Measurements from ENCODE around the gene SRGAP3. TPM values are rescaled to one million over a fixed set of nuclear protein-coding genes. Genes with fewer than 3 reads are reported as not detected.

SRGAP3 gene
- total RNA-seq, 4 donors from 2014 or later, result 13.7 to 27.7 (median 18.5) TPM

DNA sequence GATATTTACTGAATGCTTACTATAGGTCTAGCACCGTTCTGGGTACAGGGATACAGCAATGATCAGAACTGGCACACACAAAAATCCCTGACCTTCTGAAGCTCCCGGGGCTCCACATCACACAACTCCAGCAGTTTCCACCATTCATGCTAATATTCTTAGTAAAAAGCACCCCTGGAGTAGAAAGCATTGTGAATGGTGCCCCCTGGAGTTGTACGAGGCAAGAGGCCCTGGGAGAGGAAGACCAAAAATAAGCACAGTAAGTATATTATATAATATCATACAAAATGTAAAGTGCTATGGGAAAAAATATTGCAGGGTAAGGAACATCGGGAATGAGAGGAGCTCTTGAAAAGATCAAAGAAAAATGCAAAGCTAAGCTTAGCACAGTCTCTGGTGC, 790 bp upstream of the SRGAP3 start:
- intact Hi-C loops (cut with DNase I; ENCODE audit: low total_unique reads), result no loop called here
- TF ChIP-seq, protein P1, sequence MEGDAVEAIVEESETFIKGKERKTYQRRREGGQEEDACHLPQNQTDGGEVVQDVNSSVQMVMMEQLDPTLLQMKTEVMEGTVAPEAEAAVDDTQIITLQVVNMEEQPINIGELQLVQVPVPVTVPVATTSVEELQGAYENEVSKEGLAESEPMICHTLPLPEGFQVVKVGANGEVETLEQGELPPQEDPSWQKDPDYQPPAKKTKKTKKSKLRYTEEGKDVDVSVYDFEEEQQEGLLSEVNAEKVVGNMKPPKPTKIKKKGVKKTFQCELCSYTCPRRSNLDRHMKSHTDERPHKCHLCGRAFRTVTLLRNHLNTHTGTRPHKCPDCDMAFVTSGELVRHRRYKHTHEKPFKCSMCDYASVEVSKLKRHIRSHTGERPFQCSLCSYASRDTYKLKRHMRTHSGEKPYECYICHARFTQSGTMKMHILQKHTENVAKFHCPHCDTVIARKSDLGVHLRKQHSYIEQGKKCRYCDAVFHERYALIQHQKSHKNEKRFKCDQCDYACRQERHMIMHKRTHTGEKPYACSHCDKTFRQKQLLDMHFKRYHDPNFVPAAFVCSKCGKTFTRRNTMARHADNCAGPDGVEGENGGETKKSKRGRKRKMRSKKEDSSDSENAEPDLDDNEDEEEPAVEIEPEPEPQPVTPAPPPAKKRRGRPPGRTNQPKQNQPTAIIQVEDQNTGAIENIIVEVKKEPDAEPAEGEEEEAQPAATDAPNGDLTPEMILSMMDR (IDR thresholded peaks at IDR 0.05), result no peak
- TF ChIP-seq POLR2A (IDR thresholded peaks at IDR 0.05), result no peak
- 64 to 65% methylated on average over 4 of the region's 4 CpGs for WGBS, 2 donors
- H3K4me3 ChIP-seq (ENCODE audit: low read depth, poor library complexity, severe bottlenecking), result no peak overlapping the region
- no peak for DNase-seq (ENCODE audit: low spot score in 2 of 2)

DNA sequence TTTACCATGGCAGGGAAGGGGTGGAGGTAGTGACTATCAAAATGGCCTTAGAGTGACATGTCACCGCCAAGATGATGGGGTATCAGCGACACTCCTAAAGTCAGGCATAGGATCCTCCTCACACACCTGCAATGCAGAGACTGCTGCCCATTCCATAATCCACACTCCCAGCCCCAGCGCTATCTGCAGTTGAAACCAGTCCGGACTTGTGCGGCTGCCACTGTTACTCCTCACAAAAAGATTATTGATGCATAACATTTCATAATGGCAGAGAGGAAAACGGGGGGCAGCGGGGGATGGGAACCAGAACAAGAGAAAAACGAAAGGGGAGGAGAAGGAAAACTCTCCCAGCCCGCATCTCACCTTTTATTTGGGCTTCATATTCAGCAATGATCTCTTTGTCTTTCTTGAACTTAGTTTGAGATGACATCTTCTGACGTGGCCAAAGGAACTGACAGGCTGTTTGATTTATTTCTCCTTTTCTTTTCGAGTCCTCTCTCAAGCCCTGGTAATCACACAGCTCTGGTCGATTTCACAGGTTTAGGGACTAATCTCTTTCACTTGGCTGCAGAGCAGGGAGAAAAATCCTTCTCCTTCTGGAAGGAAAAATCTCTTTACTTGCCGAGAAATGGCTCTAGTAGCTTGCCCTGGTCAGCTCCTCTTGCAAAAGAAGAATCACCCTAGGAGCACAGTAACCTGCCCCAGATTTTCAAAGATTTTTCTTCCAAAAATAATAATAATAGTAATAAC, 749 bp downstream of the SRGAP3 start:
- DNase-seq (ENCODE audit: low spot score in 2 of 2), result no peak
- intact Hi-C loops (cut with DNase I; ENCODE audit: low total_unique reads), result no loop called here
- 6 to 9% methylated on average over 13 of the region's 13 CpGs for WGBS, 2 donors
- TF ChIP-seq, protein P1 (IDR thresholded peaks at IDR 0.05), result no peak
- TF ChIP-seq POLR2A (IDR thresholded peaks at IDR 0.05), result no peak
- peak overlapping the region; percentile 35 for H3K4me3 ChIP-seq (ENCODE audit: low read depth, poor library complexity, severe bottlenecking)

DNA sequence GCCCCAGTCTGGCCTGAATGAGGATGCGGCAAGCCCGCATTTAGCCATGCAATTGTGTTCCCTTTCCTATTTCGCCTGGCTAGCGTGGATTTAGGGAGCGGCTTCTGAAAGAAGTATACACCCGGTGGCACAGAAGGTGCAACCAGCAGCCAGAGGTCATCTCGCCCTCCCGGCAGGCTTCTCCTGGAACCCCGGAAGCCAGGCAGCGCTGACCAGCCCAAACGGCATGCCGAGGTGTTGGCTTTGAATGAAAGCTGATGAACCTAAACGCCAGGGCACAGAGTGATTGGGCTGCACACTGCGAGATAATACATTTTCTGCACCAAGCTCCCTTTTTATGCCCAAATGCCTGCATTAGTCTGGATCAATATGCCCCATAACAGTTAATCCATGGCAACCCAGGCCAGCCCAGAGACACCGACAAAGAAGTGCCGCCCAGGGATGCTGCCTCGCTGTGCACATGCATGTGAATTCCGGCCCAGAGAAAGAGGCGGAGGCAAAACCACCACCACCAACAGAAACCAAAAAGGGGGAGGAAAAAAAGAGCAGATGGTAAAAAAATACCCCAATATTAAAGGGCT, 1.4 kb downstream of the SRGAP3 start:
- no peak for TF ChIP-seq POLR2A (IDR thresholded peaks at IDR 0.05)
- TF ChIP-seq, protein P1 (IDR thresholded peaks at IDR 0.05), result no peak
- no peak overlapping the region for H3K4me3 ChIP-seq (ENCODE audit: low read depth, poor library complexity, severe bottlenecking)
- 19% methylated on average over 19 of the region's 19 CpGs for WGBS, 2 donors
- no peak for DNase-seq (ENCODE audit: low spot score in 2 of 2)
- intact Hi-C loops (cut with DNase I; ENCODE audit: low total_unique reads), result no loop called here

DNA sequence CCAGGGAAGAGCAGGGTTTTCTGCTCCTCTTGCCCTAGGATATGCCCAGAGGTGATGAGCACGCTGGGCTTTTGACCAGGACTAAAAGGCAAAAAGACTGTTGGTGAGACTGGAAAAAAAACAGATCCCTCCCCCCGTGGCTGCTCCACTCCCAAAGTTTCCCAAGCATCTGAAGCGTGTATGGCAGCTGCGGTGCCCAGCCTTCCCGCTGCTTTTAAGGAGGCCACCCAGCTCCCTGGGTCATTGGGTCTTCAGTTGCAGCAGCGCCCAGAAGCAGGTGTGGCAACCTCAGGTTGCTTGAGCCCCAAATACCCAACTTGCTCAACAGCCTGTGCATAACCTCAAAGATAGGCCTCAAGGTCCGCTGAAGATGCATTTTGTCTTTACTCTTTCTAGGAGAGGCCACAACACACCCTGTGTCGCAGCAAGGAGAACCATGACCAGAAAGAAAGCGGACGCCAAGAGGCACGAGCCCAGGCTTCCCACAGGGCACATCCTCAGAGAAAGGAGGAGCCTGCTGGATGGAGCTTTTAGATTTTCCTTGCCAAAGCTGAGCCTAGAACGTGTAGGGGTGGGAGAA, 2.0 kb downstream of the SRGAP3 start:
- H3K4me3 ChIP-seq (ENCODE audit: low read depth, poor library complexity, severe bottlenecking), result no peak overlapping the region
- intact Hi-C loops (cut with DNase I; ENCODE audit: low total_unique reads), result no loop called here
- 35 to 37% methylated on average over 12 of the region's 12 CpGs for WGBS, 2 donors
- TF ChIP-seq, protein P1 (IDR thresholded peaks at IDR 0.05), result no peak
- no peak for TF ChIP-seq POLR2A (IDR thresholded peaks at IDR 0.05)
- no peak for DNase-seq (ENCODE audit: low spot score in 2 of 2)

DNA sequence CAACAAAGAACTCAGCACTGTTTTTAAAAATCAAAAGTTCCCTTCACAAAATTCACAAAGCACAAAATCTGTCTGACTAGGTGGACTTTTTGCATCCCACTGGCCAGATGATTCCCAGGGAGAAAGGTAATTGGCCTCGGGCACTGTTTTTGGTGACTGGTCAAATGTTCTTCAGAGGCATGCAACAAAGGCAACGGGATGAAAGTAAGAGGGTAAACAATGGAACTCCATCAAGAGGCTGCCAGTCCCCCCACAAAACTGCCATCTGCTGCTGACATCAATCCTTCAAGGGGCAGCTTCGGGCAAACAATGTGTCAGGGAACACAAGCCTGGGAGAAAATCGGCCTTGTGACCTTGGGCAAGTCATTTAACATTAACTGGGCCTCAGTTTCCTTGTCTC, 3.3 kb downstream of the SRGAP3 start:
- TF ChIP-seq, protein P1 (IDR thresholded peaks at IDR 0.05), result no peak
- TF ChIP-seq POLR2A (IDR thresholded peaks at IDR 0.05), result no peak
- intact Hi-C loops (cut with DNase I; ENCODE audit: low total_unique reads), result no loop called here
- no peak for DNase-seq (ENCODE audit: low spot score in 2 of 2)
- 89 to 94% methylated on average over 4 of the region's 4 CpGs for WGBS, 2 donors
- H3K4me3 ChIP-seq (ENCODE audit: low read depth, poor library complexity, severe bottlenecking), result no peak overlapping the region

All from lower leg skin (tissue), 4 donors.